HUDEP-2 (cell line): ENCODE data around the gene FRMD6.
"Not testable (repeated sequence)": the region's sequence is repeated elsewhere in the genome, so short reads cannot be mapped to it uniquely, and the experiment has no call there.

Experiments used
- DNase-seq, 76 experiments: peaks; one replicate each; lab custom pipeline; 2025; ENCODE audit not compliant: unreplicated experiment in 76 of 76; lab: John Stamatoyannopoulos, UW

FRMD6 gene

DNA sequence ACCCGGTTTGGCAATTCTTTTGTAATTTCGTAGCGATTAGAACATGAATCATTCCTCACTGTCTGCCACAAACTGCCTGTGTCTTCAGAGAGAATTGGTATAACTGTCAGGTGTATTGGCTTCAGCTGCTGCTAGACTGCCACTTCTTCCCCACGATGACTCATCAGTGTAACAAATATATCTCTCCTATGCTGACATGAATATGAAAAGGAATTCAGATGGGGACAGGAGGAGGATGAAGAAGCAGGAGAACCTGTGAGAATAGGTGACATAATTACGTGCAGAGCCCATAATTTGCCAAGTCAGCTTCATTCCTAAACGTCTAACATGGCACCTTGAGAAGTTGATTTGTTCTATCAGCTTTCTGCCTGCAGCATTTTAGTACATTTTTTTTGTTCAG is 64.9 kb downstream of the FRMD6 start:
- no peak for DNase-seq

- no peak for DNase-seq
Observed at GRCh38 chr14:51717766-51718165, 66.1 kb downstream of the FRMD6 start.

GRCh38 chr14:51719955-51720354 is 68.2 kb downstream of the FRMD6 start:
- DNase-seq = no peak

DNA sequence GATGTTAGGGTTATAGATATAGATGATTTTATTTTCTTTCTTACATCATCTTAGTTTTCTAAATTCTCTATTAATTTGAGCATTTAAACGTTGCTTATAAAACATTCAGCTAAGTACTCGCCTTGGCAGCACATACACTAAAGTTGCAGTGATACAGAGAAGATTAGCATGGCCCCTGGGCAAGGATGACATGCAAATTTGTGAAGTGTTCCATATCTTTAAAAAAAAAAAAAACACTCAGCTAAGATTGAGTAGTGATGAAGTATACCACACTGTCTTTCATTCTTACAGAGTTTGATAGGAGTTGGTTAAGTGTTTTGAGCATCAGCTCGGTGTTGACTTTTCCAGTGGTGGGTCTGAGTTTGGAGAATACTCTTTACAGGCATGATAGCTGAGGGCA is 72.3 kb downstream of the FRMD6 start:
- no peak for DNase-seq

- no peak for DNase-seq
Observed at GRCh38 chr14:51724650-51725049, 72.9 kb downstream of the FRMD6 start.

DNA sequence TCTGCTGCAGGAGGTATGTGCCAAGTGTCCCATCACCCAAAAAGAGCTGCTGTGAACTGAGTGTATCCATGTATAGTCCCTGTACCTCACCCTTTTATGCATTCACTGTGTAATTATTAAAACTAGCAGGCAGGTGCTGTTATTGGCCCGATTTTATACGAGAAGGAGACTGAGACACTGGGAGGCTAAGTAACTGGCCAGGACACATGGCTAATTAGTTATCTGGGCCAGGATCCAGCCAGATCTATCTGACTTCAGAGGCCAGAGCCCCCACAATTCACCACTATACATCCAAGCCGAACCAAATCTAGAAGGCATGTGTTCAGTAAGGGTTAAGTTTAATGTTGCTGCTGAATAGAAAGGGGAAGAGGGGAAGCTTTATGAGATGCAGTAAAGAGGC is 73.4 kb downstream of the FRMD6 start:
- no peak for DNase-seq

- no peak for DNase-seq
Observed at GRCh38 chr14:51726166-51726899, 74.6 kb downstream of the FRMD6 start.

- no peak for DNase-seq
Observed at GRCh38 chr14:51727526-51727925, 75.8 kb downstream of the FRMD6 start.

DNA sequence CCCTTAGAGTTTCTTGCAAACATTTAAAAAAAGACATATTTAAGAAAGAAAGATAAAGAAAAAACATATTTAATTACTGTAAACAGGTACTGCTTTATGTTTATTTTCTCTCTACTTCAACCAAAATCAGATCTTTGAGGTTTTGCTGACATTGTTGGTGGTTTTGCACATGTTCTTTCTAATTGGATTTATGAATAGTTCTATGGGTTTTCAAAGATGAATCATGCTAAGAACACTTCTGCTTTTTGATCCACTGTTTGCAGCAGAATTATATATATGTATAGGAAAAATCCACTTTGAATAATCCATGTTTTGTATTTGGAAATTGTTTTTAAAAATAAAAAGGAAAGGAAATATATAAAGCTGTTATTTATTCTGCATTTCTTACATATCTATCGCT is 78.4 kb downstream of the FRMD6 start:
- no peak for DNase-seq

GRCh38 chr14:51730684-51731083 is 79.0 kb downstream of the FRMD6 start:
- DNase-seq = no peak

DNA sequence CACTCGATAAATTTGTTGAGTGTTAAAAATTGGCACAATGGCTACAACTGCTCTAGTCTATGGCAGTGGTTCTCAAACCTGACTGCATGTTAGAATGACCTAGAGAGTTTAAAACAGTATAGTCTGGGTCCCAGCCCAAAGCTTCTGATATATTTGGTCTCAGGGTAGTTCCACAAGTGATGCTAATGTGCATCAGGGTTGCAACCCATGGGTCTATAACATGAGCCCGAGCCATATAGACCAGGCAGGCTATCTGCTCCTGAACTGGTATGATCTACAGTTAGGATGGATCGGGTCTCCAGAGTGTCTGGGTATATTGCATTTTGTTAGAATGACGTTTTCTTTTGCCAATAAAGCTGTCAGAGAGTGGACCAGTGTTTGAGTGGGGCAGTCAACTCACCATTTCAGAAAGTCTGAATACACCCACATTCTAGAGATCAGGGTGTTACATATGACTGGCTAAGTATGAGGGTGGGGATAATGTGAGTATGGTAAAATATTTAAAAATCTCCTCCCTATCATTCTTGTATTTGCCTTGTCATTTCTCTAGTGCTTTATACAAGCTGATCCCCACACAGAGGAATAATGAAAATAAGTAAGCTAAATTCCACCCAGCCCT is 80.9 kb downstream of the FRMD6 start:
- DNase-seq = no peak

- DNase-seq = no peak
Observed at GRCh38 chr14:51733147-51733546, 81.4 kb downstream of the FRMD6 start.

GRCh38 chr14:51735851-51736250 is 84.1 kb downstream of the FRMD6 start:
- DNase-seq = no peak

DNA sequence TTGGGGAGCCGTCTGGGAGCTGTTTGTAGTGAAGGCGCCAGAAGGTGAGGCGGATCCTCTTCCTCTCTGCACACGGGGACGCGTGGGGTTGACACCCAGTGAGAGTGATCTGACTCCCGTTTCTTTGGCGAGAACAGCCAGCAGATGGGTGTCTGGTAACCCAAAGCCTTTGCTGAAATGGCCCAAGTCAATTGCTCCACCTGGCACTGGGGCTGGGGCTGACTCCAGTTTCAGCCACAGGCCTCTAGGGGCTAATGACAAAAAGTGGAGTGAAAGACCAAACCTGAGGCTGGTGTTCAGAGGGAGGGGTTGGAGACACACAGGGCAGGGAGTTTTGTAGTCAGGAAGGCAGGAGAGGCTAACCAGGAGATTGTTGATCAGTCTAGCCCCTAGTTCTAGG is 87.0 kb downstream of the FRMD6 start:
- DNase-seq = no peak

GRCh38 chr14:51743588-51744000 is 91.9 kb downstream of the FRMD6 start:
- DNase-seq = no peak

- no peak for DNase-seq
Observed at GRCh38 chr14:51744372-51745130, 92.8 kb downstream of the FRMD6 start.

DNA sequence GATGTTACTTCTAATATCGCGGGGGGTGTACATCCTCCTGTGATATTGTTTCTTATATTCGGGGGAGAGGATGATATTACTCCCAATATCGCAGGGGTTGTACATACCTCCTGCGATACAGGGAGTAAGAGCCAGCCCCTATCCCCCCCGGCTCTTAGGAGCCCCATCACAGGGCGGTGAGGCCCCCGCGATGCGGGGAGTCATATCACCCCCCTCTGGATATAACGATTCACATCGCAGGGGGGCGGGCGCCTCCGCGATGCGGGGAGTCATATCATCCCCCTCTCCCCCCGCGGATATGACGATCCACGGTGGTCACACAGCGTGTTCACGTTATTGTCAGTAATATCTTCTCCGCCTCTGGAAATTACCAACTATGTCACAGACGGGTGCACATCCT is 95.1 kb downstream of the FRMD6 start:
- DNase-seq = not testable (repeated sequence)

GRCh38 chr14:51750542-51750941 is 98.8 kb downstream of the FRMD6 start:
- peak in 1 of 76 experiments; percentile 4 for DNase-seq

GRCh38 chr14:51751611-51752345 is 100.1 kb downstream of the FRMD6 start:
- DNase-seq = not testable (repeated sequence)

DNA sequence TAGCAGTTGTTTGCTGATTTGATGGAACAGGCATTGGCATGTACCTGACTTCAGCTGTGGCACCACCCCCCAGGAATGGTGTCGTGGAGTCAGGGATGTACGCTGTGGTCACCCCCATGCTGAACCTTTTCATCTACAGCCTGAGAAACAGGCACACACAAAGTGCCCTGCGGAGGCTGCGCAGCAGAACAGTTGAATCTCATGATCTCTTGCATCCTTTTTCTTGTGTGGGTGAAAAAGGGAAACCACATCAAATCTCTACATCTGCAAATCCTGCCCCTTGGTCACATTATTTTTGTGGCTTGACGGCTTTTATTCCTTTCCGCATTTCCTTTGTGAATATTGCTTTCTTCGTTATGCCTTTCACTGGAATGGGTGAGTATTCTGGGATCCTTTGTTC is 106.0 kb downstream of the FRMD6 start:
- DNase-seq = not testable (repeated sequence)

DNA sequence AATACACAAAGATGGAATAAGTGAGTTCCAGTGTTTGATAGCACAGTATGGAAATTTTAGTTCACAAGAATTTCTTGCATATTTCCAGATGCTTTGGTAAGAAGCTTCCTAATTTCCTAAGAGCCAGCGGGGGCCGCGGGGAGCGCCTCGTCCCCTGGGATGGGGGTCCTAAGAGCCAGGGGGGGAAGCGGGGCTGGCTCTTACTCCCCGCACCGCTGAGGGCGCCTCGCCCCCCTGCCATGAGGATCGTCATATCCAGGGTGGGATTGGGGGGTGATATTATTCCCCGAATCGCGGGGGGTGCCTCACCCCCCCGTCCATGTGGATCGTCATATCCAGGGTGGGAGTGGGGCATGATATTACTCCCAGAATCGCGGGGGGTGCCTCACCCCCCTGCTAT is 108.2 kb downstream of the FRMD6 start:
- DNase-seq = no peak
